OCI-LY7 (cell line): ENCODE measurements around the gene CNTN1. TPM values are rescaled to one million over a fixed set of nuclear protein-coding genes. Genes with fewer than 3 reads are reported as not detected.

Experiments used
- BruUV-seq: library from RNA; stranded (reverse); fragments of 400-500 nt; replicated peaks from 2 replicates; lab custom pipeline; 2021; lab: Mats Ljungman, UMichigan
- CTCF ChIA-PET: fragments of 300-600 bp; sonication (Branson Sonifier 250); formaldehyde crosslinking; loops from one replicate; lab custom pipeline; 2022; ENCODE audit warnings: antibody characterized with exemption; ENCODE audit not compliant: unreplicated experiment; lab: Charles Lee
- POLR2A ChIA-PET: fragments of 300-600 bp; sonication (Branson Sonifier 250); formaldehyde crosslinking; loops from one replicate; lab custom pipeline; 2022; ENCODE audit warnings: antibody characterized with exemption; lab: Charles Lee
- DNase-seq: peaks from one replicate; pipeline ENCODE4 v3.0.0-alpha.2; 2015; ENCODE audit warnings: low spot score
- H2AFZ ChIP-seq: fragments of 200-600 bp; sonication (generic), shearing (Covaris generic); 2 replicates; pipeline ENCODE4 v1.6.1; 2014; ENCODE audit warnings: mild to moderate bottlenecking, antibody characterized with exemption, low read length, moderate library complexity
- H3K27ac ChIP-seq: fragments of 200-600 bp; sonication (generic); 2 replicates; pipeline ENCODE4 v1.5.1; 2014; ENCODE audit warnings: mixed run types, low read depth, mild to moderate bottlenecking, moderate library complexity, low read length, inconsistent platforms; ENCODE audit not compliant: poor library complexity, severe bottlenecking
- H3K36me3 ChIP-seq: fragments of 200-600 bp; sonication (generic); 2 replicates; pipeline ENCODE4 v1.6.1; 2014; ENCODE audit warnings: mild to moderate bottlenecking, antibody characterized with exemption, low read length, moderate library complexity, mixed read lengths; ENCODE audit not compliant: insufficient read depth
- H3K4me1 ChIP-seq: fragments of 200-600 bp; sonication (generic); 2 replicates; pipeline ENCODE4 v1.5.1; 2014; ENCODE audit warnings: mild to moderate bottlenecking, low read length; ENCODE audit not compliant: insufficient read depth, poor library complexity, severe bottlenecking
- H3K4me2 ChIP-seq: fragments of 200-600 bp; sonication (generic); 2 replicates; pipeline ENCODE4 v1.6.1; 2014; ENCODE audit warnings: mild to moderate bottlenecking, low read length
- H3K4me3 ChIP-seq: fragments of 200-600 bp; sonication (generic); 2 replicates; pipeline ENCODE4 v1.5.1; 2014; ENCODE audit warnings: mild to moderate bottlenecking, low read depth, low read length; ENCODE audit not compliant: poor library complexity, severe bottlenecking
- H3K79me2 ChIP-seq: fragments of 200-600 bp; sonication (generic); 2 replicates; pipeline ENCODE4 v1.6.1; 2016; ENCODE audit warnings: low read depth, mild to moderate bottlenecking, low read length, moderate library complexity, mixed read lengths; ENCODE audit not compliant: insufficient read depth
- H3K9me2 ChIP-seq: fragments of 200-600 bp; sonication (generic); 2 replicates; pipeline ENCODE4 v1.6.1; 2016; ENCODE audit warnings: mild to moderate bottlenecking, low read length, mixed read lengths; ENCODE audit not compliant: insufficient read depth
- H3K9me3 ChIP-seq: fragments of 200-600 bp; sonication (generic); 2 replicates; pipeline ENCODE4 v1.6.1; 2014; ENCODE audit warnings: mild to moderate bottlenecking, mixed run types, low read length, mixed read lengths
- H4K20me1 ChIP-seq: fragments of 200-600 bp; sonication (generic); 2 replicates; pipeline ENCODE4 v1.6.1; 2014; ENCODE audit warnings: mild to moderate bottlenecking, antibody characterized with exemption, low read length, moderate library complexity, mixed read lengths; ENCODE audit not compliant: insufficient read depth
- CTCF ChIP-seq: fragments of 200-600 bp; sonication (generic); conservative IDR thresholded peaks from 2 replicates; pipeline ENCODE4 v1.5.1; 2014; ENCODE audit warnings: mild to moderate bottlenecking, antibody characterized with exemption, low read length, moderate library complexity, mixed read lengths
- EZH2phosphoT487 ChIP-seq: fragments of 200-600 bp; sonication (generic); IDR thresholded peaks from 2 replicates; pipeline ENCODE4 v1.6.1; 2018; ENCODE audit warnings: low read depth, borderline replicate concordance, mild to moderate bottlenecking, mixed run types, antibody characterized with exemption, low read length, moderate library complexity, mixed read lengths
- intact Hi-C: fragments of 100-400 bp; cut with micrococcal nuclease; formaldehyde crosslinking; loops from one replicate; pipeline ENCODE4 v1.10.0; 2022; ENCODE audit not compliant: unreplicated experiment
- total RNA-seq, 2 experiments: library from RNA; depleted of rRNA in 1 of 2; stranded (reverse); fragments of >200 nt in 1 of 2; shearing (Covaris generic) in 1 of 2; gene quantifications; 2 replicates each; pipeline ENCODE4 v1.2.3, GENCODE V29; 2014 to 2022

CNTN1 gene
- total RNA-seq, 2 experiments from 2014 or later = not detected

GRCh38 chr12:40825156-40825555 lies 132.9 kb downstream of the CNTN1 start:
- no TSS peak for BruUV-seq
- no peaks in the 10 kb centered on the region for H3K9me3 ChIP-seq
- H3K79me2 ChIP-seq = no peaks in the 10 kb centered on the region
- no peak overlapping the region for H2AFZ ChIP-seq
- no peaks in the 10 kb centered on the region for H3K9me2 ChIP-seq
- POLR2A ChIA-PET = no interaction called here
- H3K4me2 ChIP-seq = no peak overlapping the region
- no peak overlapping the region for H3K27ac ChIP-seq
- H3K4me1 ChIP-seq = no peaks in the 10 kb centered on the region
- no peak for DNase-seq
- no peak for TF ChIP-seq EZH2phosphoT487
- TF ChIP-seq CTCF = no peak
- H4K20me1 ChIP-seq = no peaks in the 10 kb centered on the region
- no peak overlapping the region for H3K4me3 ChIP-seq
- H3K36me3 ChIP-seq = no peaks in the 10 kb centered on the region
- CTCF ChIA-PET = no interaction called here
- intact Hi-C loops = no loop called here

GRCh38 chr12:40827683-40828592 lies 135.7 kb downstream of the CNTN1 start:
- TF ChIP-seq CTCF = no peak
- no peak for TF ChIP-seq EZH2phosphoT487
- Histone ChIP-seq H3K9me2 (no peaks in the 10 kb centered on the region), H3K27ac (no peak overlapping the region), H3K4me2 (no peak overlapping the region), H3K9me3 (no peaks in the 10 kb centered on the region), H4K20me1 (no peaks in the 10 kb centered on the region), H2AFZ (no peak overlapping the region), H3K36me3 (no peaks in the 10 kb centered on the region), H3K4me1 (no peaks in the 10 kb centered on the region), H3K79me2 (no peaks in the 10 kb centered on the region), H3K4me3 (no peak overlapping the region)
- POLR2A ChIA-PET = interaction anchor here (0.6 kb wide), 1 partner anchor 794 kb away, joined by 3 read pairs; no protein-coding TSS in a partner anchor
- CTCF ChIA-PET = no interaction called here
- DNase-seq = no peak
- intact Hi-C loops = no loop called here
- no TSS peak for BruUV-seq

GRCh38 chr12:40828593-40828990 lies 136.4 kb downstream of the CNTN1 start:
- Histone ChIP-seq H2AFZ (no peak overlapping the region), H3K9me2 (no peaks in the 10 kb centered on the region), H3K79me2 (no peaks in the 10 kb centered on the region), H3K4me3 (no peak overlapping the region), H3K4me1 (no peaks in the 10 kb centered on the region), H3K4me2 (no peak overlapping the region), H4K20me1 (no peaks in the 10 kb centered on the region), H3K36me3 (no peaks in the 10 kb centered on the region), H3K27ac (no peak overlapping the region), H3K9me3 (no peaks in the 10 kb centered on the region)
- POLR2A ChIA-PET = no interaction called here
- BruUV-seq = no TSS peak
- TF ChIP-seq CTCF (no peak), EZH2phosphoT487 (no peak)
- CTCF ChIA-PET = no interaction called here
- no peak for DNase-seq
- intact Hi-C loops = no loop called here
